Sciatic nerve (tissue), 2 donors: Measurements from ENCODE around the gene C5orf63. TPM values are rescaled to one million over a fixed set of nuclear protein-coding genes. Genes with fewer than 3 reads are reported as not detected.
"Not testable (repeated sequence)": the region's sequence is repeated elsewhere in the genome, so short reads cannot be mapped to it uniquely, and the experiment has no call there.

Experiments
- ATAC-seq: fragments of 200-7000 bp; cut with Tn5 transposase; one replicate; pipeline ENCODE4 v1.9.1; 2020; ENCODE audit warnings: mild to moderate bottlenecking, moderate library complexity
- DNase-seq: peaks from one replicate; pipeline ENCODE4 v3.0.0-alpha.2; 2020; ENCODE audit warnings: low spot score
- intact Hi-C: fragments of 100-400 bp; cut with DNase I; formaldehyde crosslinking; loops from one replicate; pipeline ENCODE4 v1.14.2; 2022
- total RNA-seq: library from RNA; stranded (reverse); fragmentation: NEBNext Ultra II Directional; extraction: Animal tissue kit (Norgen Biotek cat#: 25700); gene quantifications from one replicate; pipeline ENCODE4 v1.2.1, GENCODE V29; 2021
- donor health status: DM: no; HTN: no; CAD: no.
- donor health status: DM: no; HTN: no; CAD: no.

C5orf63 gene
- total RNA-seq, 1 donor from 2014 or later: 8.9 TPM

DNA sequence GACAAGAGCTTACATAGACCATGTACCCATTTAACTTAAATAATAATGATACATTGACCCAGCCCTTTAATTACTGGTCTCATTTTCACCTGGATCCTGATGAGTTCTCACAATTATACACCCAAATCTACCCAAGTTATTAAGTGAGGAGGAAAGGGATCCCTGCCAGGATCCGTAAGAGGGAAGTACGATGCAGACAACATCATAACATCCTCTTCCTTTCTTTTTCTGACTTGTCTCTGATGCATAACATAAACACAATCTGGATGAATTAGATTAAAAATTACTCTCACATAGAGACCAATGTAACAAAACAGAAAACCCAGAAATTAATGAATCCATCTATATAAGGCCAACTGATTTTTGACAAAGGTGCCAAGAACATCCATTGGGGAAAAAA is 59.9 kb downstream of the C5orf63 start:
- intact Hi-C loops: no loop called here
- ATAC-seq: no peak

DNA sequence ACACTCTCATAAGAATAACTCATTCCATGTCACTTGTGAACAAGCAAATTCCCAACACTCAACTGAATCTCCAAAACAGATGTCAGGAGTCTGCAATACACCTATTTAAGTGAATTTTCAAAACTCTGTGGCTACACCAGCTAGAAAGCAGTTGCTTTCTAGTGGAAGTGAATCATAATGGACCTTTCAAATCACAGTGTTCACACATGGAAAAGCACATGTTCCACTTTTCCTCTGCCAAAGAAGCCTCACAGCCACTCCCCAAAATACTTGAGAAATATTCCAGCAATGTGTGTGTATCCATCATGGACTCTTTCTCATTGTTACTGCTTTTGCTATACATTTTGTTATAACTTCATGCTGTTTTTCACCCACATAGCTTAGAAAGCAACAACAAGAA is 60.4 kb downstream of the C5orf63 start:
- no peak for DNase-seq
- no peak for ATAC-seq
- intact Hi-C loops: no loop called here

More for the DNA sequence above, 59.9 kb downstream of the C5orf63 start:
- no peak for DNase-seq

DNA sequence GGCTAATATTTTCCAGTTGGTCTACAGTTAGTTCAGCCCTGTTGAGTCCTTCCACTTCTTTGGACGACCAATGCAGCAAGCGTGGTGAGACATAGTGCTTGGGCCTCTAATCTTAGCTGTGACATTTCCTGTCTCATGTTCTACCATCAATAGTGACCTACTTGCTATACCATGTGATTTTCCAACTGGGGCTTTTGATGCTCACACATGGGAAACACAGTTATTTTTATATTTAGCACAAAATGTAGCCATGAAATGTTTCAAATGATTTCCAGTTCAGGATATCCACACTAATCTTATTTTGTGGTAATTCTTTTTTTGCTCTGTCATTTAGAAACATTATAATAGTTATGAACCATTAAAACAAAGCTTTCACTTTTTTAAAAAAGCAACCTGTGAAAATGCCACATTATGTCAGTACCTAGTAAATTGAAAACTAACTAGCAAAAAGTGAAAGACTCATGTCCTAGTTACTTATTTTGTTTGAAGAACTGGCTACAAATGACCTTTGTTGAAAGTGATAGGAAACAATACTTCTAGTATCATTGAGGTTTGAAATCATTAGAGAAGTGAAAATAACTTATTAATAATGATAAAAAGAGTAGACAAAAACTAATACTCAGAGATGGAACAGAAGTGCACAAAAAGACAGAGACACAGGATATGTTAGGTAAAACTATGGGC is 61.2 kb downstream of the C5orf63 start:
- no peak for ATAC-seq
- DNase-seq: no peak
- intact Hi-C loops: no loop called here

DNA sequence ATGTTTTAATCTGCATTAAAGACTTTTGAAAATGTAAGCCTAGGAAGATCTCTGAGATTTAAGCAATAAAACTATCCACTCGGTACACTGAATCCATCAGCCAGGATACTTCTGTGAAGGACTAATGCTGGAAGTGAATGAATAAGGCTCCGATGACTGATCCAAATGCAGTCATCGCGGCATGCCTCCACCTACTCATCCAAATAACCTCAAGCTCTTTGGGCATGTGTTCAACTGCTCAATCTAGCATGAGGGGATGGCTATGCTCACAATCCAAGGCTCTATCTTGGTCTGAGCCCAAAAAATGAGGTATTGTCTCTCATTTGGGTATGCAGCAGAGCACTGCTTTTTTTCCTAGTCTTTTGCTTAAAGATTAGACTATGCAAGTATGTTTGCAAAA is 62.1 kb downstream of the C5orf63 start:
- intact Hi-C loops: no loop called here
- DNase-seq (no peak), ATAC-seq (no peak)

DNA sequence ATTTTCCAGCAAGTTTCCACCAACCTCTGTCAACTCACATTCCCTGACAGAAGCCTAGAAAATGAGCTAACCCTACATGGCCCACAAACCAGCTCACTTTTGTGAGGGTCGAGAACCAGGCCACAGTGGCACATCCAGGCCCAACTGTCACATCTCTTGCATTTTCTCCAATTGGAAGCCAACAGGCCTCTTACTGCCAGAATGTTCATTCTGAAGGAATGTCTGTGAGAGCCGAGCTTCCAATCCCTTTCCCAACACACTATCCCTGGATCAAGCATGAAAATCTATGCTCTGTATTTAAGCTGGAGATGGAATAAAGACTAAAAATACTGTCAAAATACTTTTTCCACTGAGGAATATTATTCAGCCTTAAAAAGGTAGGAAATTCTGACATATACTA is 62.9 kb downstream of the C5orf63 start:
- intact Hi-C loops: no loop called here
- DNase-seq (no peak), ATAC-seq (no peak)

DNA sequence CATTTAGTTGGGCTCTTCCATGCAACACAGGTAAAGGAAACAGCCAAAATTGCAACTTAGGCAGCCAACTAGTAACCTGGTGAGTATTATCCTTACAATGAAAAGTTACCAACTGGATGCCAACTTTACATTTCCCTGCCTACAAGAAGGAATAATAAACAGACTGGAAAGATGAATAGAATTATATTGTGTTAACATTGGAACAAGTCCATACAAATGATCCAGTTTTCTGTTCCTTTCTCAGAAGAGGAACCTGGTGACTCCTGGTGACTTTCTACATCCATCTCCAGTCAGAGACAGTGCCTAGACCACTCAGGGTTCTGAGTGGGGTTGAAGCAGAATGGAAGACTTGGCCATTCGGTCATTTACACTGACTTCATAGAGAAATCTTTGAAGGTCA is 63.5 kb downstream of the C5orf63 start:
- intact Hi-C loops: no loop called here
- DNase-seq: no peak
- ATAC-seq: no peak

DNA sequence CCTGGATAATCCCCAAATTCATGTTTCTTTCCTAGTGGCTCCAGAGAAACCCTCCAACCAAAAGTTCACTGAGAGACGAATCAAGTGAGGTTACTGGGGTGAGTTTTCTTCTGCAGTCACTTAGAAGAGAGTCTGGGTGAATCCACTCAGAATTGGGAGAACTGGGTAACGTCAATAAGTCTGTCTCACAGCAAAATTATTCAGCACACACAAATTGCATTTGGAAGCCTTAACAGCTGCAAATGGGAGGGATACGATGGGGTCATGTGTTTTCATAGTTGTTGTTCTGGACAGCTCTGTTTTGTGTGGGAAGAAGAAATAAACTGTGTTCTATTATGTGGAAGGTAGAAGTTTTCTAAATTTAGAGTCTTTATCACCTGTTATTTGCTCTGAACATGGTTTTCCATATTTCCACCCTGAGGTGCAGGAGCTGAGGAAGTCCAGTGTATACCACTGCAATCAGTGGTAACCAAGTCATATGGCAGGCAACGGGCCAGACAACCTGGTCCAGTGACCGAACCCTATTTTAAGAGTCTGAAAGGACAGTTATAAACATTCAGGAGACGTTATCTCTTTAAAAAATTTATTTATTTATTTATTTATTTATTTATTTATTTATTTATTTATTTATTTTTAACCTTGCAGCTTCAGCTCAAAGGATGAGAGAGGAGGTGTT is 64.9 kb downstream of the C5orf63 start:
- intact Hi-C loops: no loop called here
- ATAC-seq: no peak
- DNase-seq: no peak

DNA sequence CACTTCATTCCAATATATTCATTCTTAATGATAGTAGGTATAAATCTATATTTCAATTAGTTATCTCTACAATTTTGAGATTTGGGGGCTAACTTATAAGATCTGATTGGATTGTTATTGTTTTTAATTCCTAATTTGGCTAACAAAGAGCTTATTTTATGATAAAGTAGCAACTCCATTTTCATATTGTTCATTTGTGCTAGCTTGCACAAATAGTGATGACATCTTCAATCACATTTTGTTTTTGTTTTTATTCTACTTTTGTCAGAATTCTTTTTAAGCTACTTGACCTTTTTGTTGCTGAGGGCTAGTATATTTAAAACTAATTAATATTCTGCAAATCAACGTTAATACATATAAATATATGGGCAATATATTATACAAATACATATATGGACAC is 65.8 kb downstream of the C5orf63 start:
- ATAC-seq (no peak), DNase-seq (no peak)
- intact Hi-C loops: no loop called here

DNA sequence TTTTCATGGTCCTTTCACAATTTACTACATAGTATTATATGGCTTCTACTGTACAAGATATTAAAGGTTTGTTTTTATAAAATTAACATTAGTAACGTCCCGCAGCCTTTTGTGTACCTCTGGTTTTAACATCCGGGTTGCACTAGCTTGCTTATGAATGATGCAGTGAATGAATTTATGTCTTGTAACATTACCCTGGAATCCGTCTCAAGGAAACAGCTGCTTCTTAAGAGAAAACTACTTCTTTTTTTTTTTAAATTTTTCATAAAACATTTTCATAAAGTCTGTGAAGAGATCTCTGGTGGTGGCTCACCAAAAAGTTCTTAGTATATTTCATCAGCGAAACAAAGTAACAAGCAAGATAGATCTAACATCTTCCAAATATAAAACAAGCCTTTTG is 66.6 kb downstream of the C5orf63 start:
- ATAC-seq: no peak
- no peak for DNase-seq
- intact Hi-C loops: no loop called here

DNA sequence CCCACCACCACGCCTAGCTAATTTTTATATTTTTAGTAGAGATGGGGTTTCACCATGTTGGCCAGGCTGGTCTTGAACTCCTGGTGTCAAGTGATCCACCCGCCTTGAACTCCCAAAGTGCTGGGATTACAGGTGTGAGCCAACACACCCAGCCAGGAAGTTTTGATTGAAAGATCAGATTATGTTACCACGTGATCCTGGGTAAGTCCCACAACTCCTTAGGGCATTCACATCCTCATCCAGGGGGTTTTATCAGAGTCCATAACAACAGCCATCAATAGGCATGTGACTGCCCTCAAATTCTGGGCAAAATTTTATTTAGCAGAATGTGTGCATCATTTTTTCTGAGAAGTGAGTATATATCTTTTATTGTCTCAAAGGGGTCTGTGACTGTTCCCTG is 68.0 kb downstream of the C5orf63 start:
- ATAC-seq, intact Hi-C loops, DNase-seq: not testable (repeated sequence)

DNA sequence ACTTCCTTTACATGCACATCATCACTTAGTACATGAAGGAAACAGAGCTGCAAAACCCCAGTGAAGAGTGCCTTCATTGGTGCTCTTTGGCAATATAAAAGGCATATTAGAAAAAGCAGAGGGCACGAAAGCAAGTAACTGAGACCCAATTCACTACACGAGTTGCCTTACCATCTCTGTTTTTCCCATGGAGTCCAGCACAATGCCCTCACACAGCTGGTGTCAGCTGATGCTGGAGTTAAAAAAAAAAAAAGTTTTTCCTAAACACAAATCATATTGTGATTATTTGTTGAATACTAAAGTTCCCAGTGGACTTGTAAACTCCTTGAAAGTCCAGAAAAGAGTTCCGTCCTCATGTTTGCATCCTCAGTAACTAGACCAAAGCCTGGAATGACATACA is 68.6 kb downstream of the C5orf63 start:
- intact Hi-C loops: no loop called here
- DNase-seq (no peak), ATAC-seq (no peak)

DNA sequence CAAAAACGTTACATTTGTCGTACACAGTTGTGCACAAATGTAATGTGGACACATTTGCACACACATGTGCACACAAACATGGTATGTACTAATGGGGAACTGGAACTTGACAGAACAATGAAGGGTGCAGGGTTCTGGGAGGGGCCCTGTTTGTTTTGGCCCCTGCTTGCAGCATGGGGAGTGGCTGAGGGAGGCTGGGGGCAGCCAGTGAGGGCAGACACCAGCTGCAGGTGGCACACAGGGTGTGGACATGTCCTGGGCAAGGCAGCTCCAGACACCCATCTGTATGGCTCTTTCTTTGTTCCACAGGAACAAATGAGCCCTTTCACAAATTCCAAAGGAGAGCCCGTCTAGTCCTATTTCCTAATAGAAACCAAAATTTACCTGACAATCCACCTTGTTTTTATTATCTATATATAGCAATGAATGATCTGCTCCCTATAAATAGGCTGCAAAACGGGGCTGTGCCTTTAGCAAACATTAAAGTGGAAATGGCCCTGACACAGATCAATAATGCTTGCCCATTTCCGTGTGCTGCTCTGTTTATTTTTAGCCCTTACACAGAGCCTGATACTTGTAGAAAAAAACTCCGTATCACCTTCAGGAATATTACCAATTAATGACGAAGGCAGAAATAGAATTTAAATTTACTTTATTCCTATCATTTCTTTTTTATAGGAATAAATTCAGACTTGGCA is 69.4 kb downstream of the C5orf63 start:
- no peak for ATAC-seq
- no peak for DNase-seq

DNA sequence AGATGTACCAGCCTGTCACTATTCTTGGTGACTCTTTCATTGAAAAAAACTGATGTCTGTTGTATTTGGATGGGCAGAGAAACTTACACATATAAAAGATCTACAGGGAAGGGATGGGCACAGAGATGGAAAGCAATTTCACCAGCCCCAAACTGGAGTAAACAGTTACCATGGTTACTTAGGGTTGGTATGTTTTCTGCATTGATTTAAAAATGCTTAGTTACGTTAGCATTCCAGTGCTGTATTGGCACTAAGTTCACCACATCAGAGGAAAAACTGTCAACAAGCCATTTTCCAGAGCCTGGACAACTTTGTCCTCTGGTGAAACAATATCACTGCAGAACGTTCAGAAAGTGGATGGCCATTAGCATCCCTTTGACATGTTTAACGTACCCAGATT is 70.9 kb downstream of the C5orf63 start:
- intact Hi-C loops: no loop called here
- ATAC-seq: no peak

More for the DNA sequence above, 69.4 kb downstream of the C5orf63 start:
- intact Hi-C loops: no loop called here

DNA sequence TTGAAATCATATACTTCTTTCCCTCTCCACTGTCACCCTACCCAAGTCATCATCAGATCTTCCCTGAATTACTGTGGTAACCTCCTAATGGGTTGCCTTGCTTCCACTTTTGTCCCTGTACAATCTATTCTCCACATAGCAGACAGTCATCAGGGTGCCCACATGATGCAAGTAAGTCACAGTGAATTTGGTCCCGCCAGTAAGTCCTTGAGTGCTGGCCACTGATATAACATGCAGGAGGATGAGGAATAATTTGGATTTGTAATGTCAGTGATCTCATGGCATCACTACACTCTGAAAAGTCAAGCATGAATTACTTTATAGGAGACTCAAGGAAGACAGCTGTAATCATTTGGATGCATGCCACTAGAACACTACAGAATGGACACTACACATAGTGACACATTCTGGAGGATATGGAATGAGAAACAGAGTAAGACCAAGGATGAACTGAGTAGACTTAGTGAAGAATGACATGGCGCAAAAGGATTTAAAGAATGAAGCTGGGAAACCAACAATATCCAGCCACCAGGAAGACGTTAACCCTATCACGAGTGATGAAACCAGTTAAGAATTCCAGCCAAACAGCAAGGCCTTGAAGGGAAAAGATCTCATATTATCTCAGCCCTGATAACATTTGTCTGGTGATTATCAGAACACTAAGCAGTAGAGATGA is 71.5 kb downstream of the C5orf63 start:
- DNase-seq (no peak), ATAC-seq (no peak)
- intact Hi-C loops: no loop called here

More for the DNA sequence above, 70.9 kb downstream of the C5orf63 start:
- DNase-seq: no peak

Other genes starting within 250 kb of the C5orf63 start
- gene MARCHF3, start 42.9 kb downstream of the C5orf63 start, total RNA-seq: 14.8 TPM
- gene MEGF10, start 217.3 kb upstream of the C5orf63 start, total RNA-seq: 8.2 TPM